Thyroid gland (tissue), 4 donors: ENCODE data around the gene ETHE1.

Experiments used
- CTCF ChIP-seq, 6 experiments: fragments of 200-600 bp in 3 of 6; fragments of 450-650 bp in 3 of 6; sonication (generic) in 3 of 6; IDR thresholded peaks; one replicate each; pipeline ENCODE4 v1.5.1; 2016 to 2019; ENCODE audit warnings: antibody characterized with exemption in 6 of 6, mild to moderate bottlenecking in 2 of 6, inconsistent platforms in 1 of 6, moderate library complexity in 1 of 6
- POLR2A ChIP-seq, 2 donors: fragments of 450-650 bp; IDR thresholded peaks; one replicate each; pipeline ENCODE4 v1.6.1; 2017; ENCODE audit warnings: antibody characterized with exemption in 2 of 2, mild to moderate bottlenecking in 2 of 2, moderate library complexity in 1 of 2

- TF ChIP-seq CTCF (IDR thresholded peaks at IDR 0.05) (no peak), POLR2A (IDR thresholded peaks at IDR 0.05) (no peak)
These were observed 21.7 kb upstream of the ETHE1 start for GRCh38 chr19:43548706-43549105.
